Measurements from ENCODE around the gene HOTAIR.

Gene HOTAIR

GRCh38 chr12:53956251-53956887 lies 18.4 kb downstream of the HOTAIR start:
- DNase-seq: no peak

DNA sequence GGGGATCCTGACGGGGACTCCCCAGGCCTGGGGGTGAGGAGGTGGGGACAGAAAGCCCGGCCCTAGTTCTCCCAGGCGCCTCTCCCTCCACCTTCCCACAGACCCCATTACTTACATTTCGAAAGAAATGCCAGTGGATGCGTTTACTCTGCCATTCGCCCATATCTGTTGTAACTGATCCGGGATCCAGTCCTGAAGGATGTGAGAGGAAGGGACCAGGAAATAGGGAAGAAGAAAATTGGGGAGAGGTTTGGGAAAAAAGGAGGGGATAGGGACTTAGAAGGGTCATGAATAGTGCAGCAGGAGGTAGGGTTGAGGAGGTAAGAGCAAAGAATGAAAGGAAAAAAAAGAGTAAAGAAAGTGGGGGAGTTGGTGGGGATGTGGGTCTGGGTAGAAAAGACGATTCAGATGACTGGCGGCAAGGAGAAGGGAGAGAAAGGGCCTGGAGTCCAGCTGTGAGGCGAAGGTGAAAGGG lies 18.9 kb downstream of the HOTAIR start:
- DNase-seq: no peak

DNA sequence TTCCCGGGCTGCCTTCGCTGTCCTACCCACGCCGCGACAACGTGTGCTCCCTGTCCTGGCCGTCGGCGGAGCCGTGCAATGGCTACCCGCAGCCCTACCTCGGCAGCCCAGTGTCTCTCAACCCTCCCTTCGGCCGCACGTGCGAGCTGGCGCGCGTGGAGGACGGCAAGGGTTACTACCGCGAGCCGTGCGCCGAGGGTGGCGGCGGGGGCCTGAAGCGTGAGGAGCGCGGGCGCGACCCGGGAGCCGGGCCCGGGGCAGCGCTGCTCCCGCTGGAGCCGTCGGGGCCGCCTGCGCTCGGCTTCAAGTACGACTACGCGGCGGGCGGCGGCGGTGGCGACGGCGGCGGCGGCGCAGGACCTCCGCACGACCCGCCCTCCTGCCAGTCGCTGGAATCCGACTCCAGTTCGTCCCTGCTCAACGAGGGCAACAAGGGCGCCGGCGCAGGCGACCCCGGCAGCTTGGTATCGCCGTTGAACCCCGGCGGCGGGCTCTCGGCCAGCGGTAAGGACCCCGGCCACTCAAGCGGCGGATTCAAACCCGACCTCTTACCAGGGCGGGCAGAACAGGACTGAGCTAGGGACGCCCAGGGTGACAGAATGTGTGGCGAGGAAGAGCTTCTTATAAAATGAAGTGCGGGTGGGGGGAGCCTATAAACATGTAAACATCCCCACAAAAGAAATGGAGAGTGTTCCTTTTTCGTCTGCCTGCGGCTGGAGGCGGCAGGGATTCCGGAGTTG lies 19.5 kb downstream of the HOTAIR start:
- no peak for DNase-seq

GRCh38 chr12:53954694-53955035 lies 20.1 kb downstream of the HOTAIR start, which contains the start of gene HOXC12:
Gene HOXC12 (plus strand): TSS chr12:53954903. CDS start chr12:53954930, 27 bp downstream.
- no peak for DNase-seq

GRCh38 chr12:53953831-53954693 lies 20.7 kb downstream of the HOTAIR start:
- DNase-seq: no peak

- no peak for DNase-seq
Observed at GRCh38 chr12:53952871-53953734, 21.7 kb downstream of the HOTAIR start.

DNA sequence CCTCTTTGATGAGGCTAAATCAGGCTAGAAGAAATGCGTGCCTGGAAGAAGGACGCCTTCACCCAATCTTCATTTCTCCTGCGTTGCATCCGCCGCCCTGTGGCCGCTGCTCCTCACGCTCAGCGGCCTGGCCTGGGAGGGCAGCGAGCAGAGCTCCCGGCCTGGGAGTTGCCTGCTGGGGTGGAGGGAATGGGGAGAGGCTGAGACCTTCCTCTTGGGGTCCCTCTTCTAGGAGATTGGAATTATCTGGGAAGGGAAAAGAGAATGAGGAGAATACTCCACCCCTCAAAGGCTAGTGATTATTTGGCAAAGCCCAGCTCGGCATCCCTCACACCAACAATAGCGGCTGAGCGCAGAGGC lies 22.4 kb downstream of the HOTAIR start:
- DNase-seq: no peak

- DNase-seq: no peak
Observed at GRCh38 chr12:53951577-53952334, 23.0 kb downstream of the HOTAIR start.

DNA sequence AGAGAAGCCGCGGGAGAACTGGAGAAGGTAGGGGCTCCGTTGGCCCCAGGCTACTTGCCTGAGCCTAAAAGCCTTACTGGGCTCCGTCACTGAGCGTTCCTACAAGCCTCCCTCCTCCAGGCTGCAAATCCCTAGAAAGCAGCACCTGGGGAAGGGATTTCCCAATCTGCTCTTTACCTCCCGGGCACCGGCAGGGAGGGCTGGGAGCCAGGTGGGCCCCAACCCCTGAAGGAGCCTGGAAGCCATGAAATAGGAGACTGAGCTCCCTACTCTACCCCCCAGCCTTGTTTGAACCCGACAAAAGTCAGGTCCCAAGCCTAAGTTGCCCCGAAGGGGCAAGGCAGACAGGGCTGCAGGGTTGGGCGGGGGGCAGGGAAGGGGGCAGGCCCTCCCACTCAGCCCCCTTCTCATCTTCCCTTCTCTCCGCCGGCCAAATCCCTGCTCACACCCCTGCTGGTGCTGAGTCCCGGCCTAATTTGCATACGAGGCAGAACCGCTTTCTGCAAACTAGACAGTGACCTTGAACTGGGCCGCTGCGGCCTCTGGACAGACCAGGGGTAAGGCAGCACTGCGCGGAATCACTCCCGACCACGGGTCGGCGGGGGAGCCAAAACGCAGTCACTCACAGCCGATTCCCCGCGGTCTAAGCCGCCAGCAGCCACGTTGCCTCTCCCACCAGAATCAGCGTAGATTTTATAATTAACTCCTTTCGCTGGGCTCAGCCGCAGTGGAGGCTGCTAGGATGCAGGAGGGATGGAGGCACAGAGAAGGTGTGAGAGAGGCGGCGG lies 23.8 kb downstream of the HOTAIR start:
- no peak for DNase-seq

DNA sequence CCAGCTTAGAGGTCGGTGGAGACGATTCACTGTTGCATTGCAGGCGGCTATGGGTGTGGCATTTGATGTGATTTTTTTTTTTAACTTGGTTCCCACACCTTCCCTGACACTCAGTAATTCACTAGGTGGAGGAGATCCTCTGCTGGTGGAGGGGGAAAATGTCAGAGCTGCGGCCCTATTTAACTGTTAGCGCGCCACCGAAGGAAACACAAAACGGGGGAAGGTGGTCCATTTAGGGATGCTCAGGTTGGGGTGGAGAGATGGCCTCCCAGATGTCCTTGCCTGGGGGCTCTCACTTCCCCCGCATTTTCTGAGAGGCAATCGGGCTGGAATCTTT lies 24.3 kb downstream of the HOTAIR start:
- no peak for DNase-seq

- DNase-seq: no peak
Observed at GRCh38 chr12:53949631-53950436, 24.9 kb downstream of the HOTAIR start.

DNA sequence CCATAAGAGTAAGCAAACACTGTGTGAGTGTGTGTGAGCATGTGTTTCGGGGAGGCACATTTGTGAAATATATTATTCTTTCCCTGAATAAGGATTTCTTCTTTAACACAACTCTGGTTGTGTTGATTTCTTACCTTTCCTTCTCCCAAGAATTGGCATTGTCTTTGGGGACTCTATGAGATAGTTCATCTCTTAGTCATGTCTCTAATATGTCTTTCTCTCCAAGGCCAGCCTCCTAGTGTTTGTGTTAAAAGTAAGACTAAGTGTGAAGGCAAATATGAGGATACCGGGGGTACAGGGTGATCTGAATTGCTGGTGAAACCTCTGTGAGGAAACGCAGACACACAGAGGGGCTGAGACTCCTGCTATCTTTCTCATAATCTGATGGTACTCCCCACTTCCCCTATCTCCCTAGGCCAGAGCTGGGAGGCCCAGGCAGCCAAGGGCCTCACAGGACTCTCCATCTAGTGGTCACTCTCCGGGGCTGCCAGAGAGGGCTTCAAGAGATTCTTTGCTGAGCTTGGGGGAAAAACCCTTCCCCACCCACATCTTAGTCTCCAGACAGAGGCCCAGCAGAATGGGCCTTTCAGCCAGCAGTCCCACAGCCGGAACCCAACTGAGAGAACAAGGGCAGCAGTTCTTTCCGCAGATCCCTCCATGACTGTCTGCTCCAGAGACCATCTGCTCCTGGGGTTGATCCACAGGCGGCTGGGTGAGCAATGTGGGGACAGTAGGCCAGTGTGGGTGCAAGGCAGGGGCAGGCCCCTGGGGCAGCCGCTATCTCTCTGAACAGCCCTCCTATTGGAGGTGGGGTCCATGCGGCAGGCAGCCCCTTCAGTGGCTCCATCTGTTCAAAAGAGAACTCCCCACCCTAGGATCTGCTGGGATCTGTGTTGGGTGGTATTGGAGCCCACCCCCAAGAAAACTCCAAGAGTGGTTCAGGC lies 25.8 kb downstream of the HOTAIR start:
- no peak for DNase-seq

GRCh38 chr12:53947743-53948142 lies 27.0 kb downstream of the HOTAIR start:
- DNase-seq: no peak

DNA sequence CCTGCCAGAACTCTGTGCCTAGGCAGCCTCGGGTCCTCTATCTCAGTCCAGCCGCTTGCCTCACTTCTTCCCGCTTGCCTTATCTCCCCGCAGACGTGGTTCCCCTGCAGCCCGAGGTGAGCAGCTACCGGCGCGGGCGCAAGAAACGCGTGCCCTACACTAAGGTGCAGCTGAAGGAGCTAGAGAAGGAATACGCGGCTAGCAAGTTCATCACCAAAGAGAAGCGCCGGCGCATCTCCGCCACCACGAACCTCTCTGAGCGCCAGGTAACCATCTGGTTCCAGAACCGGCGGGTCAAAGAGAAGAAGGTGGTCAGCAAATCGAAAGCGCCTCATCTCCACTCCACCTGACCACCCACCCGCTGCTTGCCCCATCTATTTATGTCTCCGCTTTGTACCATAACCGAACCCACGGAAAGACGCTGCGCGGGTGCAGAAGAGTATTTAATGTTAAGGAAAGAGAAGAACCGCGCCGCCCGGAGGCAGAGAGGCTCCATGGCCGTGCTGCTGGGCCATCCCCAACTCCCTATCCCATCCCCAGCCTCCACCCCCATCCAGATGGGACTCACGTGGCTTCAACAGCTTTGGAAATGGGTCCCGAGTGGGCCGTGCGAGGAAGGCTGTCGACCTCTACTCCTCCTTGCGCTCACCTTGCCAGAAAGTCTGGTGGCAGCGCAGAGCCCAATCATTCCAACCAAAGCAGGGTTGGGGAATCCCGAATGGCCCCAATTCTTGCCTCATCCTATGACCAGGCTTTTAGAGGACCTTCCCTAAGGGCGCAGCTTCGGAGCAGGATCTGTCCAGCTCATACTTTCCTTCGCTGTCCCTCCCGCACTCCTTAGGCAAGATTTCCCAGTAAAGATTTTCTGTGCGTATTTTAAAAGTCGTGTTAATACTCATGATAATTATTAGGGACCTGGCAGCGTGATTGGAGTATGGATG lies 29.6 kb downstream of the HOTAIR start:
- no peak for DNase-seq

- DNase-seq: no peak
Observed at GRCh38 chr12:53944209-53944608, 30.5 kb downstream of the HOTAIR start.

- DNase-seq: no peak
Observed at GRCh38 chr12:53942467-53942997, 32.2 kb downstream of the HOTAIR start.

DNA sequence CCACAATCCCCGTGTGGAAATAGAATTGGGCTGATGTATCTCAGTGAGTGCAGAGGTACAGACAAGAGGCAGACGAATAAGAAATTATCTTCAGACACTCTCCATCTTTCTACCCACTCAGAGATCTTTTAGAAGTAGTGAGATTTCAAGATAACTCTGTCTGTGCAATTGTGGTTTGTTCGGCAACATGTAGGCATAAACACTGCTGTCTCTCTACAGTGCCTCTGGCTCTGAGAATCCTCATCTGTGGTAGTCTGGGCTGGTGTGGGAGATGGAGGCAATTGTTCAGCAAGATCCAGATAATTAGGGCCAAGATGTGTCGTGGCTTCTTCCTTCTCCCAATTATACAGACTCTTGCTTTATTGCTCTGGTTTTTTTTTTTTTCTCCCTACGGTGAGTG lies 33.0 kb downstream of the HOTAIR start:
- DNase-seq: no peak

DNA sequence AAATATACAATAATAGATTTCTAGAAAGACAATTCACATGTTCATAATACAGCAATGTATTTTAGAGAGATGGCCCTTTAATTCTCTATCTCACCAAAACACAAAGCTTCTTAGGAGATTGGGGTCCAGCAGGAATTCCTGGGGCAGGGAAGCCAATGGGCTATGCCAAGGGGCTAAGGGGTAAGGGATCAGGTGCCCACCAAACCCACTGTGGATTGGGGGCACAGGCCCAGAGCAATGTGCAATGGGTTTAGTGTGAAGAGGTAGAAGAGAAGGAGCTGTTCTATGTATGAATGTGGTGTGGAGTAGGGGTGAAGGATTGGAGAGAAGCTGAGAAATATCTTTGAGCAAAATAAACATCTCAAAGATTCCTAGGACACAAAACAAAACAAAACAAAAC lies 33.6 kb downstream of the HOTAIR start:
- DNase-seq: no peak

Data from stimulated activated CD4-positive, alpha-beta T cell treated with anti-CD3 and anti-CD28 coated beads, Interleukin-2, amount 100 ng/mL, for 48 hours (primary cell).